HG03442 (cell line): ENCODE data around the gene ADCY4.
"Not testable (repeated sequence)": the region's sequence is repeated elsewhere in the genome, so short reads cannot be mapped to it uniquely, and the experiment has no call there.

Experiments
- ATAC-seq: cut with Tn5 transposase; IDR thresholded peaks from one replicate; pipeline ENCODE4 v1.9.1; 2021; ENCODE audit warnings: mild to moderate bottlenecking, moderate library complexity; ENCODE audit not compliant: unreplicated experiment

The ADCY4 gene

DNA sequence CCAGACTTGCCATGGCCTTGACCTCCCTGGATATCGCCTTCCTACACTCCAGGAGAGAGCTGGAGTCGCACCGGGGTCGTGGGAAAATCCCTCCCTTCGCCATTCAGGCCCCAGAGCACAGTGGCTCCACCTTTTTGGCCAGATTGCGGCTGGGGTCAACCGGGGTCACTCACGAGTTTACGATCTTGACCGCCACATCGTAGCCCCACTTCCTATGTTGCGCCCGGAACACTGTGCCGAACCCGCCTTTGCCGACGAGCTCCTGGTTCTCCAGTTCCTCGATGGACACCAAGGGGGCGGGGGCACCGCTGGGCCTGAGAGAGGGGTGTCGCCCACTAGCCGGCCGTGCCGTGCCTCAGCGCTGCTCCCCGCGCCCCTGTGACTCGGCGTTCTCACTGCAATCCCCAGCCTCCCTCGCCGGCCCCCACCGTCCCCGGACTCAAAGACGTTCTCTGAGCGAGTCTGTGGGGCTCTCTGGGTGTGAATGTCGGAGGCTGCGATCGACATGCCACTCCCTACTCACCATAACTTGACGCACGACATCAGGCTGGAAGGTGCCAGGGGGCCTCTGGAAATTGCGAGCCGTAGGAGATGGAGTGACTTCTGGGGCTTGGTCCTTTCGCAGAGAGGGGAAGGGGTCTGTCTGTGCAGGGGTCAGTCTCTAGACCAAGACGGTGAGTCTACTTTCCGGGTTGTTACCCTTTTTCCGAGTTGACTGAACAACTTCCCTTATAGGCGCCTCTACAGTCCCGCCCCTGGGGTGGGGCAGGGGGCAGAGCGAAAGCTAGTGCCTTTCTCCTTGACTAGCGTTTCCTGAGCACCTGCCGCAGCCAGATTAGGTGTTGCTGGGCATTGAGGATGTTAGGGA lies 4.6 kb upstream of the ADCY4 start, which contains the start of gene RIPK3:
RIPK3 (minus strand) TSS at position 708 of the 868 bp plus-strand sequence; CDS start at position 543, 165 bp downstream.
- ATAC-seq: peak; percentile 79

GRCh38 chr14:24338843-24339242 lies 4.0 kb upstream of the ADCY4 start:
- ATAC-seq: no peak

- ATAC-seq: no peak
Observed at GRCh38 chr14:24337824-24338175, 2.9 kb upstream of the ADCY4 start.

DNA sequence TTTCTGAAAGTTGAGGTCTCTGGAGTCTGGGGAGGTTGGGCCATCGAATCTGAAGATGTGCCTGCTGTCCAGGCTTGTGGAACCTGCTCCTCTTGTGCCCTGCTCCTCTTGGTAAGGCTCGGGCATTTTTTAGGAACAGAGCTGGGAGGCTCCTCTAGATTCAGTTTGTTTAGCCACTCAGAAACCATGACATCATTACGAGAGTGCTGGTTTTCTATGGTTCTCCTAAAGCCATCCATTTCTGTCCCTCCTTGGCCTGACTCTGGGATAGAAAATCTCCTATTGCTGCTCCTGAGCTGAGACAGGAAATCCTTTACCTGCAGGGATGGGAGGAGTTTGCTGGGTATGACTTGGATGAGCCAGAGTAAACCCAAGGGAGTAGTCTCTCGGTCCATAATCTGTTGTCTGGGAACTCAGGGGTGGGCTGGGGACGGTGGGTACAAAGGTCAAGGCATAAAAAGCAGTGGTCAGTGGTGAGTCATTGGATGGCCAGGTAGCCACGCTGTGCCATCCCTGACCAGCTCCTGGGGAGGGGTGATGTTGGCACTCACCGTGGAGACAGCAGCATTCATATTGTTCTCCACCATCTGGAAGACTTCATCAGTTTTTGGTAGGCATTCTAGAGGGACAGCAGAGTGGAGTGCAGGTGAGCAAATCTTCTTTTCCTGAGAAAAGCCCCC lies 2.4 kb upstream of the ADCY4 start:
- ATAC-seq: no peak

GRCh38 chr14:24335461-24336171 lies 745 bp upstream of the ADCY4 start:
- ATAC-seq: no peak

- peak; percentile 85 for ATAC-seq
Observed at GRCh38 chr14:24332268-24332993, 2.4 kb downstream of the ADCY4 start.

GRCh38 chr14:24331731-24332267 lies 3.1 kb downstream of the ADCY4 start:
- ATAC-seq: no peak

DNA sequence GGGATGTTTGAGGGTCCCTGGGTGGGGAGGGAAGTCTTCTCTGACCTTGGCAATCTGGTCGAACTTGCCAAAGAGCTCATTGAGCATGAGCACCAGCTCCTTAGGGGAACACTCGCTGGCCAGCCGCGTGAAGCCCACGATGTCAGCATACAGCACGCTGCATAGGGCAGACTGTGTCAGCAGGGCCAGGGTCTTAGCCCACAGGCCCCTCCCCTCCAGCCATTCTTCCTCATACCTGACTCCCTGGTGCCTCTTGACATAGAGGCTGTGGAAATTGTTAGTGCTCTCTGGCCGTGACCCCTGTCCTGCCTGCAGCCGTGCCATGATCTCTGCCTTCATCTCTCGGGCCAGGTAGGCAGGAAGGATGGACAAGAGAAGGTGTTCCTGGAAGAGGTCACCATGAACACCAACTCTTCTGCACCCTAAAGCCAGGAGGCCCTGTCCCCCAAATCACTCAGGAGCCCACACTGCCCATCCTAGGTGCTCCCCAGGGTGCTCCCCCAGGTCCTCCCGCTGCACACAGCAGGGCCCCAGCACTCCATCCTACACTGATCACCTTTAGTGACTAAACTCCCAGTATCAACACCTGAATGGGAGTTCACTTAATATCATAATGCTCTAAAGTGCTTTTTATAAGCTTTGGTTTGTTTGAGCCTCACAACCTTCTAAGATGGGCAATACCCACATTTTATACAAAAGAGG lies 3.7 kb downstream of the ADCY4 start:
- no peak for ATAC-seq

GRCh38 chr14:24329736-24330135 lies 5.1 kb downstream of the ADCY4 start:
- ATAC-seq: no peak

- ATAC-seq: no peak
Observed at GRCh38 chr14:24329073-24329663, 5.7 kb downstream of the ADCY4 start.

GRCh38 chr14:24327914-24328313 lies 7.0 kb downstream of the ADCY4 start:
- not testable (repeated sequence) for ATAC-seq

DNA sequence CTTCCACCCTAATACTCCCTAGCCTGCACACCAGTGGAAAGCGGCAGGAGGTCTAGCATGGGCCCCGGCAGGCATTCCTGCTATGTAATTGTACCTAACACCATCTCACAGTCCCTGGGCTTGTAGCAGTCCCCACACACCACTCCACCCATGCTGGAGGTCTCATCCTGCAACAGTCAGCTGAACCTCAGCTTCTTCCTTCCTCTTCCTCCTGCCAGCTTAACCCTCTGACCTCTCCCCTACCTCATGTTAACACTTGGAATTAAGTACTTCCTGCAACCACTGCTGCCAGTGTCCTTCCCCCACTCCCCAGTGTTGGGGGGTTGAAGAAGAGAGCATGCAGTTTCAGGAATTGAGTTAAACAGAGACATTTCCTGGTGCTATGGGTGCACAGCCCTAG lies 7.6 kb downstream of the ADCY4 start:
- no peak for ATAC-seq

DNA sequence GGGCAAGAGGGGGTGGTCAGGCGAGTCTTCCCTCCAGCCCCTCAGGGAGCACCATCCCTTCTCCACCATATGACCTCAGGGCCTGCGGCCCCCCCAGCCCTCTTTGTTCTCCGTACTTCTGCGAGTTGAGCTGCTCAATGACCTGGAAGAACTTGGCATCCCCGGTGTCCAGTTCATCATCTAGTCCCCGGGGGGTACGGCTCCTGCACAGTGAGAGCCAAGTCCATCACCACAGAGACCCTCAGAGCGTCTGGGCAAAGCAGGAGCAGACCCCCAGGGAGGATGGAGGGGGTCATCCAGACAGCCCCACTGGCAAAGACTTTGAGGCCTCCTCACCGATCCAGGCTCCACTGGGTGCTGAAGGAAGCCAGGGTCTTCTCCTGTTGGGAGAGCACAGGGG lies 8.9 kb downstream of the ADCY4 start:
- ATAC-seq: no peak

GRCh38 chr14:24325041-24325530 lies 9.8 kb downstream of the ADCY4 start:
- ATAC-seq: no peak

GRCh38 chr14:24324024-24324423 lies 10.8 kb downstream of the ADCY4 start:
- ATAC-seq: no peak

- no peak for ATAC-seq
Observed at GRCh38 chr14:24323341-24323740, 11.5 kb downstream of the ADCY4 start.

DNA sequence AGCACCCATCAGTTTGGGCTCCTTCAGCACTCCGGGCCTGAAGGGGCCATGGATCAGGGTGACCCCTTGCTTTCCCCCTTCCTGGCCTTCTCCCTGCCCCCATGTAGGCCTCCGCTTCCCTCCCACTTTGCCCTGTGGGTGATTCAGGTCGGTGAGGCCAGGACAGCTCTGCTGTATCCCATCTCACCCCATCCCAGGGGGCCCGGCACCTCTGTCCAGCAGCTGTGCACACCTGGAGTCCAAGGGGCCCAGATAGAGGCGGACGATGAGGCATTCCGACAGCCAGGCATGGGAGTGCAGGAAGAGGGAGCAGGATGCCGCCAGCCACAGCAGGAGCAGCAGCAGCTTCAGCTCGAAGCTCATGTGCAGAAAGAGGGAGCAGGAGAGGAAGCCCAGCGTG lies 12.2 kb downstream of the ADCY4 start:
- no peak for ATAC-seq

DNA sequence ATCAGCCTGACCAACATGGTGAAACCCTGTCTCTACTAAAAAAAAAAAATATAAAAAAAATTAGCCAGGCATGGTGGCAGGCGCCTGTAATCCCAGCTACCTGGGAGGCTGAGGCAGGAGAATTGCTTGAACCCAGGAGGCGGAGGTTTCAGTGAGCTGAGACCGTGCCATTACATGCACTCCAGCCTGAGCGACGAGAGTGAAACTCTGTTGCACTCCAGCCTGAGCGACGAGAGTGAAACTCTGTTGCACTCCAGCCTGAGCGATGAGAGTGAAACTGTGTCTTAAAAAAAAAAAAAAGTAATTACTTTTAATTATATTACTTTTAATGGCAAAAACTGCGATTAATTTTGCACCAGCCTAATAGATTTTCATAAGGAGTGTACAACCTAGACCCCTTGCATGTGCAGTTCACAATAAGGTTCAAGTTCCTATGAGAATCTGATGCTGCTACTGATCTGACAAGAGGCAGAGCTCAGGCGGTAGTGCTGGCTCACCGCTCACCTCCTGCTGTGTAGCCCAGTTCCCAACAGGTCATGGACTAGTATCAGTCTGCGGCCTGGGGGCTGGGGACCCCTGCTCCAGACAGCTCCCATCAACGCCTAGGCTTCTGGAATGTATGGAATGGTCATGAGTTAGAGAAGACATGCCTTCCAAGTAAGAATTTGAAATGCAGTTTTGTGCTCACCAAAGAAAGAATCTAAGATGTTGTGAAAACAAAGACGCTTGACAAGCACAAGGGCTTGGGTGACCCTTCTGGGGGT lies 13.5 kb downstream of the ADCY4 start:
- ATAC-seq: no peak
